GM19240 (cell line): ENCODE results near the gene TMEM229B.
"Not testable (repeated sequence)": the region's sequence is repeated elsewhere in the genome, so short reads cannot be mapped to it uniquely, and the experiment has no call there.

Experiments used
- DNase-seq: peaks from one replicate; pipeline ENCODE4 v3.0.0; 2011; ENCODE audit warnings: low spot score; ENCODE audit not compliant: insufficient read length

The TMEM229B gene

DNA sequence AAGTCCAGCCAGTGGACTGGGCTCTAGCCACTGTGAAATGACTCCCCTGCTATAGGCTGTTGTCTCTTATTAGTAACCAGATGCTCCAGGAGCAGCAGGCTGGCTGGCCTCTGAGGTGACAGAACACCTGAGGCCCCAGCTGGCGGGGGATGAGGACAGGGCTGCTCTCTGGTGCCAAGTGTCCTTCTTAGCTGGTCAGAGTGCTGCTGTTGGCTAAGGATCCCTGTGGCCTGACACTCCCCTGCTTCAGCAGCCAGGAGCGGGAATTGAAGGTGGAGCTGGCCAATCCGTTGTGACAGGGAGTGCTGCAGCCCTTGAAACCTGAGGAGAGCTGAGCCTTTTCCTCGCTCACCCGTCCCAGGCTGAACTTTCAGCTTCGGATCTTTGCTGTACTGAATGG lies 30.7 kb downstream of the TMEM229B start:
- DNase-seq: no peak

DNA sequence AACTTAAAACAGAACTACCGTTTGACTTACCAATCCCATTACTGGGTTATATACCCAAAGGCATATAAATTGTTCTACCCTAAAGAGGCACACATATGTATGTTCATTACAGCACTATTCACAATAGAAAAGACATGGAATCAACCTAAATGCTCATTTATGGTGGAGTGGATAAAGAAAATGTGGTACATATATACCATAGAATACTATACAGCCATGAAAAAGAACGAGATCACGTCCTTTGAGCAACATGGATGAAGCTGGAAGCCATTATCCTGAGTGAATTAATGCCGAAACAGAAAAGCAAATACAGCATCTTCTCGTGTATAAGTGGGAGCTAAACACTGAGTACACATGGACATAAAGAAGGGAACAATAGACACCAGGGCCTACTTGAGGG lies 31.8 kb downstream of the TMEM229B start:
- no peak for DNase-seq

DNA sequence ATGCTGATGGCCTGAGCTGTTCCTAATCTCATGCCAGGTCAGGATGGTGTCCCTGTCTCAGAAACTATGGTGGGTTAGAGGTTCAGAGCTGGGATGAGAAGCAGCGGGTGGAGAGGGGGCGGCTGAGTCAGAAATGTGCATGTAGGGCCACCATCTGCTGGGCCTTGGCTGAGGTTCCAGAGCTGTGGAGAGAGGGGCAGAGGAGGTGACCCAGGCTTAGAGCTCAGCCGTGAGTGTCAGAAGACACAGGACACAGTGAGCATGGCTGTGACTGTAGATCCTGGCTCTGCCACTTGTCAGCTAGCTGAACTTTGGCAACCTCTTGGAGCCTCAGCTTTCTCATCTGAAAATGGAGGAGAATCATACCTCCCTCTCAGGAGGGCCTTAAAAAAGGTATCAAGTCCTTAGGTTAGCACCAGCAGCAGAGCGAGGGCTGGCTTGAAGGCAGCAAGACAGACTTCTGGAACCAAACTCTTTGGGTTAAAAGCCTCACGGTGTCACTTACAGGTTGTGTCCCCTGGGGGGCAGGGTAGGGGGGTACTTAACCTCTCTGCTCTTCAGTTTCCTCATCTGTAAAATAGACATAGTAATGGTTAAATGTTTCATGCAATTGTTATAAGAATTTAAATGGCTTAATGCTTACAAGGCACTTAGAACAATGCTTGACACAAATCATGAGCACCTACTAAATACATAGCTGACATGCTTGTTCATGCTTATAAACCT lies 34.8 kb downstream of the TMEM229B start:
- DNase-seq: no peak

DNA sequence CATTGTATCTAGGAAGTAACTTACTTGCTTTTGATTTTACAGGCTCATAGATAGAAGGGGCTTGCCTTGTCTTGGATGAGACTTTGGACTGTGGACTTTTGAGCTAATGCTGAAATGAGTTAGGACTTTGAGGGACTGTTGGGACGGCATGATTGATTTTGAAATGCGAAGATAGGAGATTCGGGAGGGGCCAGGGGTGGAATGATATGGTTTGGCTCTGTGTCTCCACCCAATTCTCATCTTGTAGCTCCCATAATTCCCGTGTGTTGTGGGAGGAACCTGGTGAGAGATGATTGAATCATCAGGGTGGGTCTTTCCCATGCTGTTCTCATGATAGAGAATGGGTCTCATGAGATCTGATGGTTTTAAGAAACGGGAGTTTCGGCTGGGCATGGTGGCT lies 36.9 kb downstream of the TMEM229B start:
- DNase-seq: not testable (repeated sequence)

DNA sequence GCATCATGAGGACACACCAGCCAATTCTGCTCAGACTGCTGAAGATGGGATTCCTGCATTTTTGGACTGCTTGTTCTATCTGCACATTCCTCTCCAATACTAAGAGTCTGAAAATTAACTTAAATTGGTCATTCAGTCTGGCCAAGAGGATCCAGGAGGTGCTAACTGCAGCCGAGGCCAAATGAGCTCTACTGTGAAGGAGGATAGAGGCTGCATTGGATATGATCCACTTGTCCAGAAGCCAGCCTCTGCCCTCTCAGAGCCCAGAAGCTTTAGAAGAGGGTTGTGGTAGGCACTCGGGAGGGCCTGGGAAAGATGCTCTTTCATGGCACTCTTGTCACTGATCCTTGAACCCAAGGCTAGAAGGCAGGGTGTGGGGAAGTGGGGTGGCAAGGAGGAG lies 39.4 kb downstream of the TMEM229B start:
- no peak for DNase-seq

DNA sequence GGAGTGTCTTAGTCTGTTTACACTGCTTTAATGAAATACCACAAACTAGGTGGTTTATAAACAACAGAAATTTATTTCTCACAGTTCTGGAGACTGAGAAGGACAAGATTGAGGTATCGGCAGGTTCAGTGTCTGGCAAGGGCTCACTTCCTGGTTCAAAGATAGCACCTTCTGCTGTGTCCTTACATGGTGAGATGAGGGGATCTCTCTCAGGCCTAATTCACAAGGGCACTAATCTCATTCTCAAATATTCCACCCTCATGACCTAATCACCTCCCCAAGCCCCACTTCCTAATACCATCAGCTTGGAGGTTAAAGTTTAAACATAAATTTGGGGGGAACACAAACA lies 41.5 kb downstream of the TMEM229B start:
- no peak for DNase-seq

DNA sequence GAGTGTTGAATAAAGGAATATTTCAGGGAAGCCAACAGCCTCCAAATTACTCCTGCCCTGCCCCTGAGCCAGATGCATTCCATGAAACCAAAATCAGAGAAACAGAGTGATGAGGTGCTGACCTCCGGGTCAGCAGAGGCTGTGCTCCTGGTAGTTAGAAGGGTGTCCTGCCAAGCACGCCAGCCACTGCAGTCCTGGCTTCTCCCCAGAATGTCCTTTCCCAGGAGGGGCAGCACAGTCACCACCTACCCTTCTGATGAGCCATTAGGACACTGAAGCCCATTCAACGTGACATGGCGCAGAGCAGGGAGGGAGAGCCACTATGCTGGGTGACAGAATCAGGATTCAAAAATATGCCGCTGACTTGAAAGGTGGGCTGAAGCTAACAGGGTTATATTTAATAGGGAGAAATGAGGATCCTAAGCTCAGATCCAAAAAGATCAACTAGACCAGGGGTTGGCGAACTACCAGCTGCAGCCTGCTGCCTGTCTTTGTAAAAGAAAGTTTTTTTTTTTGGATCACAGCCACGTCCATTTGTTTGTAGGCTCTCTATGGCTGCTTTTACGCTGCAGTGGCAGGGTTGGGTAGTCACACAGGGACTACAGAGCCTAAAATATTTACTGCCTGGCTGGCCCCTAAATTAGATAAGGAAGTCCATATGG lies 42.0 kb downstream of the TMEM229B start:
- DNase-seq: no peak

DNA sequence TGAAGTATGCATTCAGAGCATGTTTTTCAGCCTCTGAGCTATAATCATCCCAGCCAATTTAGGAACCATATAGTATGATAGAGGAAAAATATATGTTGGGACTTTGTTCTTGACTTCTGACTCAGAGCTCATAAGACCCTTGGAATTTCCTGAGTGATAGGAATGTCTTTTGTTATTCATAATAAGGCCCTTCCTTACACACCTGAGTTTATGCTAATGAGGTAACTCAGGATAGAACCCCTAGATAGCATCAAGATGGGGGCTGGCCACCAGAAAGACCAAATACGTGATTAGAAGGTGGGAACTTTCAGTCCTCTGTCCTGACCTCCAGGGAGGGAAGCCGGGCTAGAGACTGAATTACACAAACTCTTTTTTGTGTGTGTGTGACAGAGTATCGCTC lies 44.1 kb downstream of the TMEM229B start:
- no peak for DNase-seq

DNA sequence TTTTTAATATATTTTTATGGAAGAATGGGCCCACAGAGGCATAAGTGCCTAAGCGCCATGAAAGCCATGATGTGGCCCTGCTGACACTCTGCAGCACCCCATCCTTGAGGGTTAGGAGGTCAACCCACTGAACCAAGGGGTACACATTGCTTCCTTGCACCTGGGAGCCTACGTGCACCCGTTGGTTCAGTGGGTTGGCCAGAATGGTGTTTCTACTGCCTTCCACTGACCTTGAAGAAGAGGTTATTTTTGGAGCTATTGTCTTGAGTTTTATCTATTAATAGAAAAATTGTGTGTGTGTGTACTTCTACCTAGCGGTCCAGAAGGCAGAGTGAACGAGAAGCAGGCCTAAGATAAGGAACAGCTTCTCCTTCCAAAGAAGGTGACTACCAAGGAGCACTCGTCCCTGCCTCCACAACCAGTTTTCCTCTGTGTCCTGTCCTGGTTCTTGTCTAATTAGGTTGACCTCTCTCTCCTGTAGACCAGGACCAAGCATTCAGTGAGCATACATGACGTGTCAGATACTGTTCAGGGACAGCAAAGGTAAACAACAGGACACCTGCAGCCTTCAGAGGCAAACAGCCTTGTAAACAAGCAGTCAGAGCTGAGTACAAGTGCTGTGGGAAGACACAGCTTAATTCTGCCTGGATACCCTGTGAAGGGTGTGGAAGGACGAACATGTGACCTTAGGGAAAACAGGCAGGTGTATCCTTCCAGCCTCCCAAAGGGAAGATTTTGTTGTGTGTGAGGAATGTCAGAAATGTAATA lies 46.2 kb downstream of the TMEM229B start:
- DNase-seq: no peak

DNA sequence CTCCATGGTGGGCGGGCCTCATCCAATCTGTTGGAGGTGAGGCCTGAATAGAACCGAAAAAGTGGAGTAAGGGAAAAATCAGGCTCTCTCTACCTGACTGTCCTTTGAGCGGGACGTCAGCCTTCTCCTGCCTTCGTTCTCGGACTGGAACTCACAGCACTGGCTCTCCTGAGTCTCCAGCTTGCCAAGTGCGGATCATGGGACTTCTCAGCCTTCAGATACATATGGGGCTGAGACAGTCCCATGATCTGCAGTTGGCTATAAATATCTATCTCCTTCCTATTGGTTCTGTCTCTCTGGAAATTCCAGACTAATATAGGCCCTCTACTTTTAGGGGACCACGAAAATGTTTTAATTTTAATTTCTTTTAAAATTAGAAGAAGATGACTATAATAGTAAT lies 46.8 kb downstream of the TMEM229B start:
- DNase-seq: no peak

DNA sequence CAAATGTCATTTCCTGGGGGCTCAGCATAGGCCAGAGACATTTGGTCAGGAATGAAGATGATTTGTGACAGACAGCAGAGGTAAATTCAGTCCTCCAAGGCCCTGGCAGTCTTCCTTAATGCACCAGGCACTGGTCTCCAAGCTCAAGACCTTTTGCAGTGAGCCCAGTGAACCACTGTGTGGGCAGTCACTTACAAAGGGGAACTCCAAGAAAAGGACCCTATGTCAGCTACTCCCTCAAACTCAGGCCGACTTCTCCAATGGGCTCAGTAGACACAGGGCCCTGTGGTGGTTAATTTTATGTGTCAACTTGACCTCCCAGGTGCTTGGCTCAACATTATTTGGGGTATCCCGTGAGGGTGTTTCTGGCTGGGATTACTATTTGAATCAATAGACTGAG lies 47.3 kb downstream of the TMEM229B start:
- DNase-seq: no peak

DNA sequence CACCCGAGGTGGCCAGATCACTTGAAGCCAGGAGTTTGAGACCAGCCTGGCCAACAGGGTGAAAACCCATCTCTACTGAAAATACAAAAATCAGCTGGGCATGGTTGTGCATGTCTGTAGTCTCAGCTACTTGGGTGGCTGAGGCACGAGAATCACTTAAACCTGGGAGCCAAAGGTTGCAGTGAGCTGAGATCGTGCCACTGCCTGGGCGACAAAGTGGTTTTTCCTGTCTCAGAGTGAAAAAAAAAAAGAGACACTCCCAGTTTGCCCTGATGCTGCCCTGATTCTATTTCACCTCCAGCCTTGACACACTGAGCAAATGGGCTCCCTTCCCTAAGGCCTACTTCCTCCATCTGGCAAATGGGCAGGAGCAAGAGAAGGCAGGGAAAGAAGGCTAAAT lies 48.0 kb downstream of the TMEM229B start:
- no peak for DNase-seq

DNA sequence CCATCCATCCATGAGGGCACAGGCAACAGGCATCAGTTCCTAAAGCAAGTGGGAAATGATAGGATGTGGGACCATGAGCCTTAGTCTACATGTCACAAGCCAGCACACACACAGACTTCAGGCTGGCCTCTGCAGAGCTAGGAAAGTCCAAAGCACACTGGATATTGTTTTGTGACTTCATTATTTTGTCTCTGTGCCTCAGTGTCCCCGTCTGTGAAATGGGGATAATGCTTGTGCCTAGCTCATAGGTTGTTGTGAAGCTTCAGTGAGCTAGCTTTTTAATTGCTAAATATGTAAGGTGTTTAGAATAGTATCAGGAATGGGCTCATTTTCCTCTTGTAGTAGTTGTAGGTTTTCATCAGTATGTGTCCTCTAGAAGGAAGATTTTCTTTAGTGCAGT lies 49.6 kb downstream of the TMEM229B start:
- no peak for DNase-seq

DNA sequence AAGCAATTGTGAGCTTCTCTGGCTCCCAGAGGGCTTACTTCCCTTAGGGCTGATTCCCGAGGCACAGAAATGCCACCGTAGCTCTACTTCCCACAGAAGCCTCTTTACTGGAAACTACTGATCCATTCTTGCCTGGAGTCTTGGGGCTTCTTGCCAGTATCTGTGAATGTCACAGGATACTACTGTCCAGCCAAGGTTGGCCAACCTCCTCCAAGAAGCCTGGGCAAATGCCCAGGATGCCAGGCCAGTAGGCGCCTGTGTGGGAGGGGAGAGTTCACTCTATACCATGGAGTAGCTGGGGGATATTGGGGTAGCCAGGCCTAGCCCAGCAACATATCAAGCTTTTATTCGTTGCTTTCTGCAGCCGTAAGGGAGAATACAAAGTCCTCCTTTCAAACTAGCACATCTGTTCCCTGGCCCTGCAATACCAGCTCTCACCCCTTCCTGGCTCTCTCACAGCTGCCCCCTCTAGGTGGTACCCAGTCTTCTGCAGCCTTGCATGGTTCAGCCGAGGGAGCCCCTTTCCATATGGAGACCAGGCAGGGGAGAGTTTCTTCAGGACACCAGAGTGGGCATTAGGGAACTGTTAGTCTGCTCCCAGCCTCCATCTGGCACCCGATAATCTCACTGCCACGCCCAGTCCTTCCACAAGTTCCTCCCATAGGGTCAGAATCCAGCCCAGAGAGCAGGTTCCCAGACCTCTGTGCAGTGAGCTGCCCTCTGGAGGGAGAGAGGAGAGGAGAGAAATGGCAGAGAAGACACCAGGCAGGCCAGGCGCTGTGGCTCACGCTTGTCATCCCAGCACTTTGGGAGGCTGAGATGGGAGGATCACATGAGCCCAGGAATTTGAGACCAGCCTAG lies 52.3 kb downstream of the TMEM229B start:
- DNase-seq: no peak

DNA sequence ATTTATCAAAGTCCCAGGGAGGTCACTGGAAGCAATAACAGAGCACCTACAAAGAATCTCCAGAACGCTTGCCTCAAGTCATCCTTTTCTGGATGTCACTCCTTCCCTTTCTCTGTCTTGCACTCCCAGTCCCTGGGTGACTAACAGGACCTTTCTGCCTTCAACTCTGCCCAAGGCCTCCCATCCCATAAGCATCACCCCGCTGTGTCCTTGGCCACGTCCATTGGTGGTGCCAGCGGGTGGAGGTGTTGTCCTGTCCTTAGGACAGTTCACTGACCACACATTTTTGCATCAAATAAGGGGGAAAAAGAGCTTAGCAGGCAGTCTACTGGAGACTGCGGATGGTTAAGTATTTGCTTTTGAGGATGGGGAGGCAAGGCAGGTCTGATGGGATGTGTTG lies 52.9 kb downstream of the TMEM229B start:
- DNase-seq: no peak

DNA sequence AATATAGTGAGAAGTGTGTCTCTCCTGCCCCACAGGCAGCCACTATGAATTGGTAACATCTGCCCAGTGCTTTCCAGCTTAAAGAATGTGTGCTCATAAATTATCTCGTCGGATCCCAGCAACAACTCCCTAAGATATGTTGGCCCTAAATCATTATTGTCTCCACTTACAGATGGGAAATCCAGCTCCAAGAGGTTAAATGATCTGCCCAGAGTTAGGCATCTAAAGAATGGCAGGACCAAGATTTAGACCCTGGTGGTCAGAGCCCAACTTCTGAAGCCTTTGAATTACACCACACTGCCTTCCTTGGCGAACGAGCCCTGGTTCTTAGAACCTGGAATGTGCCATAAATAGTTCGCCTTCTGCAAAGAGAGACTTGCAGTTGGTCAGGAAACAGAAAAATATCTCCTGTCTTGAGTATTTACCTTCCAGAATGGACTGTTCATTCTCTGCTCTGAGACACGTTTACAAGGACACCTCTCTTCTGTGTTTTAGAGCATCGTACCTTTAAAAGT lies 56.4 kb downstream of the TMEM229B start:
- DNase-seq: no peak

DNA sequence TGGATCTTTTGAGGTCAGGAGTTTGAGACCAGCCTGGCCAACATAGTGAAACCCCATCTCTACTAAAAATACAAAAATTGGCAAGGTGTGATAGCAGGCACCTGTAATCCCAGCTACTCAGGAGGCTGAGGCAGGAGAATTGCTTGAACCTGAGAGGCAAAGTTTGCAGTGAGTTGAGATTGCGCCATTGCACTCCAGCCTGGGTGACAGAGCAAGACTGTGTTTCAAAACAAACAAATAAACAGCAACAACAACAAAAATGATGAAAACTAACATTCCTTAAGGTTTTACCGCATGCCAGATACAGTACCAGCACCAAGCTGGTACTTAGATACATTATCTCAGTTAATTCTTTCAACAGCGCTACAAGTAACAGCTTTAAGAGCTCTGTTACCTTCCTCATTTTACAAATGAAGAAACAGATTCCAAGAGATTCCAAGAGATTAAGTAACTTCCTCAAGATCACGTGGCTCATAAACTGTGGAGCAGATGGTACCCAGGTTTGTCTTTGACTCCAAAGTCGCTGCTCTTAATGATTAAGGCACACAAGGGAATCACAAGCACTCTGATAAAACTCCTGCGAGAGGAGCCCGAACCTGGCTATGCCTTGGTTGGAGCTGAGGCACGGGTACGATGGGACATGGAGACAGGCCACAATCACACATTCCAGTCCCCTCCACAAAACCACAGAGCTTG lies 58.9 kb downstream of the TMEM229B start:
- DNase-seq: no peak

DNA sequence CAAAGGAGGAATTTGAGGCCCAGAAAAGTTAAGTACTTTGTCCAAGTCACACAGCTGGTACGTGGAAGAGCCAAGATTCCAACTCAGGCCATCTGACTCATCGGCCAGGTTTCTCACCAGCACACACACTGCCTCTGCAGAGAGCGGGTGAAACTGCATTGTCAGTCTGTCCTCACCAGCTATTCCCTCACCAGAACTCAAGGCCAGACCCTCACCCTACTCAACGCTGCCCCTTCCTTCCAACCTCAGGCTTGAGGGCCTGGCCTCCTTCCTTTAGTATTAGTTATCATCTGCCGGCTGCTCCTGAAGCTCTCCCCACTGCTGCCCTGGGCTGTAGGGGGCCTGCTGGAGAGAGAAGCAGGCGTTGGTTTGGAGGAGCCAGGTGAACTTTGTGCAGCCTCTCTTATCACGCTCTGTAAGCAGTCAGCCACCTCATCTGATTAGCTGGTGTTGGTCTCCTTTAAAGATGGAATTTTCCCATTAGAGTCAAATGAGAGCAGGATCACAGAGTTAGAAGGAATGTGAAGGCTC lies 60.0 kb downstream of the TMEM229B start:
- no peak for DNase-seq

DNA sequence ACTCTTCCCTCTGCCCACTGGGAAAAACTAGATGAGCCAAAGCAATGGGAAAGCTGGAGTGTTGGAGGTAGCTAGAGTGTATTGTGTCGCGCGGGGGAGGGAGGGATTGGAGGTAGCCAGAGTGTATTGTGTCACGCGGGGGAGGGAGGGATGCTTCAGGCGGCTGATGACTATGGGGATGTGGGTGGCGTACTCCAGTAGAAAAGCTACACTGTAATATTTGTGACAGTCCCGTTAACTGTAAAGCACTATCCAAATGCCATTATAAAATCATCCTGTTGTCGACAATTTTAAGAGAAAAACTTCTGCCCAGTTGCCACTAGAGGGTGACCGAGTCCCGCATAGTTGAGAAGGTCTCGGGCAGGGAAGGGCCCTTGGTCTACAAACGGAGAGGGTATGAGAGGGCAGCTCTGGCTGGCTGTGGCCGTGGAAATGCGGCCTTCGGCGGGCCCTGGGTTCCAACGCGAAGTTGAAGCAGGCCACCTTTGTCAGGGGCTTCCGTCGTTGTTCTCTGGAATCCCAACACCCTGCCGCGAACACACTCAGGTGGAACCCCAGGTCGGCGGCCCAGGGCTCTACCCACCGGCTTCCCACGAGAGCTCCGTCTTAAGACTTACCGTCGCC lies 61.4 kb downstream of the TMEM229B start:
- DNase-seq: peak; percentile 79

DNA sequence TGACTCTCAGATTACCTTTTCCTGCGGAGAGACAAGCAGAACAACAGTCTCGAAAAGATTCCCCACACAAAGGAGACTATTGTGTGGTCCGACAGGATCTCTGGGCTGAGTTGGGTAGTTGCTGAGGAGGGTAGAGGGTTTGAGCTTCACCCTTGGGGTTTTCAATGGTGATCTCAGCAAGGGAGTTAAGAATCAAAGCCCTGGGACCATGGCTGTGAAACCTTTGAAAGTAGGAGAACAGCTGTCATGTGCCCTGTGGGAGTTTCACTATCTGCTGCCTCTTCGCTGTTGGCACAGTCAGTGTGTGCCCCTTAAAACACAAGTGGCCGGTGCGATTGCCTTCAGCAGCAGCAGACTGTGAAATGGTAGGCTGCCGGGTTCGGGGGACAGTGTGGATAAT lies 62.4 kb downstream of the TMEM229B start:
- DNase-seq: no peak
